A549 (cell line): ENCODE data around the gene KLF3. TPM values are rescaled to one million over a fixed set of nuclear protein-coding genes. Genes with fewer than 3 reads are reported as not detected.

Experiments used
- ATAC-seq, 2 experiments: fragments of 200-7000 bp in 1 of 2; fragments of >200 bp in 1 of 2; cut with Nextera tagmentation in 1 of 2; cut with Tn5 transposase in 1 of 2; 3 replicates each; pipeline versions ENCODE4 v1.8.0 to v1.9.1; 2018 to 2020; ENCODE audit warnings: mild to moderate bottlenecking in 1 of 2, moderate library complexity in 1 of 2
- CTCF ChIA-PET: fragments of 300-600 bp; sonication (Branson Sonifier 250); formaldehyde crosslinking; extraction: SDS; loops from one replicate; lab custom pipeline; 2021; ENCODE audit warnings: antibody characterized with exemption, inconsistent platforms; lab: Yijun Ruan, JAX
- POLR2A ChIA-PET: fragments of 350-600 bp; formaldehyde crosslinking; extraction: SDS; loops from one replicate; lab custom pipeline; 2021; ENCODE audit warnings: antibody characterized with exemption, inconsistent platforms; lab: Yijun Ruan, JAX
- DNase-seq, 2 experiments: peaks; one replicate each; pipeline versions ENCODE4 v3.0.0 to v3.0.0-alpha.2; 2011 to 2016; ENCODE audit warnings: low read depth in 1 of 2, low spot score in 1 of 2
- FAIRE-seq: peaks from 2 replicates; lab custom pipeline; 2011; peaks lifted over from hg19 to GRCh38; lab: Jason Lieb, UNC
- H3K27ac ChIP-seq, 2 experiments: fragments of >200 bp; sonication (Bioruptor Twin); formaldehyde crosslinking; 3 replicates each; pipeline ENCODE4 v1.5.1; 2016 to 2017
- H3K4me1 ChIP-seq: fragments of >200 bp; sonication (Bioruptor Twin); formaldehyde crosslinking; 3 replicates; pipeline ENCODE4 v1.6.1; 2016
- H3K4me2 ChIP-seq: fragments of >200 bp; sonication (Bioruptor Twin); formaldehyde crosslinking; 3 replicates; pipeline ENCODE4 v1.6.1; 2016
- H3K4me3 ChIP-seq: fragments of >200 bp; sonication (Bioruptor Twin); formaldehyde crosslinking; 3 replicates; pipeline ENCODE4 v1.5.1; 2016
- H3K9me3 ChIP-seq: fragments of >200 bp; sonication (Bioruptor Twin); formaldehyde crosslinking; 3 replicates; pipeline ENCODE4 v1.6.1; 2016
- ATOH8 ChIP-seq: fragments of 250-450 bp; sonication (Bioruptor Pico); IDR thresholded peaks from 2 replicates; pipeline ENCODE4 v1.5.0; 2020; ENCODE audit warnings: low read depth, mild to moderate bottlenecking, moderate library complexity
- BHLHE40 ChIP-seq: IDR thresholded peaks from 2 replicates; pipeline ENCODE4 v1.6.1; 2012; ENCODE audit warnings: low read depth, low read length, inconsistent platforms
- EHF ChIP-seq: fragments of 250-450 bp; sonication (Bioruptor Pico); IDR thresholded peaks from 2 replicates; pipeline ENCODE4 v1.5.0; 2020; ENCODE audit warnings: mild to moderate bottlenecking
- EHMT2 ChIP-seq: fragments of 200-600 bp; sonication (generic); IDR thresholded peaks from 2 replicates; pipeline ENCODE4 v1.6.1; 2016; ENCODE audit warnings: antibody characterized with exemption, low read depth, mild to moderate bottlenecking, moderate library complexity
- ELK1 ChIP-seq: fragments of 150-350 bp; IDR thresholded peaks from 2 replicates; pipeline ENCODE4 v1.6.1; 2014; ENCODE audit warnings: low read depth, mild to moderate bottlenecking, low read length
- EP300 ChIP-seq, 2 experiments: fragments of >200 bp; sonication (Bioruptor Twin); formaldehyde crosslinking; IDR thresholded peaks; 2 replicates in 1 of 2; 3 replicates in 1 of 2; pipeline ENCODE4 v1.6.1; 2016 to 2017
- ESRRA ChIP-seq: fragments of 150-350 bp; IDR thresholded peaks from 2 replicates; pipeline ENCODE4 v1.6.1; 2014; ENCODE audit warnings: mild to moderate bottlenecking, low read length, borderline replicate concordance
- GATA3 ChIP-seq: IDR thresholded peaks from 2 replicates; pipeline ENCODE4 v1.6.1; 2012; ENCODE audit warnings: borderline replicate concordance
- HES2 ChIP-seq: fragments of >200 bp; sonication (Bioruptor Twin); formaldehyde crosslinking; IDR thresholded peaks from 2 replicates; pipeline ENCODE4 v1.6.1; 2016
- HMGXB4 ChIP-seq: fragments of 250-450 bp; sonication (Bioruptor Pico); IDR thresholded peaks from 2 replicates; pipeline ENCODE4 v1.5.0; 2021; ENCODE audit warnings: mild to moderate bottlenecking, moderate library complexity, borderline replicate concordance
- KDM1A ChIP-seq: fragments of 200-600 bp; sonication (generic); IDR thresholded peaks from 2 replicates; pipeline ENCODE4 v1.6.1; 2016; ENCODE audit warnings: low read depth, mild to moderate bottlenecking
- MAZ ChIP-seq: fragments of 150-350 bp; IDR thresholded peaks from 2 replicates; pipeline ENCODE4 v1.6.1; 2014; ENCODE audit warnings: antibody characterized with exemption, low read depth, low read length, borderline replicate concordance
- MYC ChIP-seq: IDR thresholded peaks from 2 replicates; pipeline ENCODE4 v1.6.1; 2012; ENCODE audit warnings: mild to moderate bottlenecking, inconsistent platforms, low read length, improper control_type of control experiment, borderline replicate concordance
- NFE2L2 ChIP-seq: fragments of 150-350 bp; conservative IDR thresholded peaks from 2 replicates; pipeline ENCODE4 v1.6.1; 2014; ENCODE audit warnings: low read length
- PHF8 ChIP-seq: fragments of 200-600 bp; sonication (generic); IDR thresholded peaks from 2 replicates; pipeline ENCODE4 v1.6.1; 2016; ENCODE audit warnings: low read depth, mild to moderate bottlenecking, antibody characterized with exemption, moderate library complexity, borderline replicate concordance
- POLR2A ChIP-seq: IDR thresholded peaks from 2 replicates; pipeline ENCODE4 v1.6.1; 2012; ENCODE audit warnings: mild to moderate bottlenecking, low read length
- RCOR1 ChIP-seq: fragments of 150-350 bp; IDR thresholded peaks from 2 replicates; pipeline ENCODE4 v1.6.1; 2014; ENCODE audit warnings: antibody characterized with exemption, low read length, low read depth
- RNF2 ChIP-seq: fragments of 200-600 bp; sonication (generic); IDR thresholded peaks from 2 replicates; pipeline ENCODE4 v1.6.1; 2016; ENCODE audit warnings: low read depth, mild to moderate bottlenecking, antibody characterized with exemption, moderate library complexity, borderline replicate concordance
- SMC3 ChIP-seq: fragments of >200 bp; sonication (Bioruptor Twin); formaldehyde crosslinking; IDR thresholded peaks from 3 replicates; pipeline ENCODE4 v1.6.1; 2018; ENCODE audit warnings: inconsistent platforms
- USF2 ChIP-seq: fragments of 450-650 bp; IDR thresholded peaks from 2 replicates; pipeline ENCODE4 v1.6.1; 2014; ENCODE audit warnings: antibody characterized with exemption
- ZC3H11A ChIP-seq: fragments of 450-650 bp; IDR thresholded peaks from 2 replicates; pipeline ENCODE4 v1.6.1; 2014; ENCODE audit warnings: antibody characterized with exemption, mild to moderate bottlenecking
- ZFP36 ChIP-seq: fragments of 450-650 bp; IDR thresholded peaks from 2 replicates; pipeline ENCODE4 v1.6.1; 2014; ENCODE audit warnings: borderline replicate concordance; ENCODE audit not compliant: partially characterized antibody
- ZNF302 ChIP-seq: fragments of 250-450 bp; sonication (Bioruptor Pico); IDR thresholded peaks from 2 replicates; pipeline ENCODE4 v1.9.0; 2021; ENCODE audit warnings: inconsistent platforms, mild to moderate bottlenecking, moderate library complexity
- ZSCAN20 ChIP-seq: fragments of 250-450 bp; sonication (Bioruptor Pico); IDR thresholded peaks from 2 replicates; pipeline ENCODE4 v1.8.0; 2022; ENCODE audit warnings: mild to moderate bottlenecking, moderate library complexity
- WGBS: methylation state at CpG from one replicate; pipeline ENCODE4 v1.1.6; 2017; ENCODE audit errors: missing lambda C conversion rate; 5-methylcytosine and 5-hydroxymethylcytosine counted together
- polyA plus RNA-seq, 4 experiments: library from polyadenylated mRNA; depleted of rRNA in 3 of 4; stranded (reverse); fragments of >200 nt; fragmentation: RNase III in 1 of 4; extraction: RNeasy Plus Mini Kit Qiagen cat#74134 plus additional on column Dnase treatment in 1 of 4; gene quantifications; 2 replicates in 3 of 4; 3 replicates in 1 of 4; pipeline ENCODE4 v1.2.3, GENCODE V29; 2011 to 2017

Gene KLF3
- polyA plus RNA-seq, 2 of the 4 experiments (the other 2 are of a cell fraction) = 11.2 to 29.6 TPM

- FAIRE-seq (no peak), DNase-seq (no peak), ATAC-seq (no peak)
- H3K4me1 ChIP-seq = peaks cover 39% of the 10 kb centered on the region
- TF ChIP-seq ZSCAN20 (no peak), HMGXB4 (CRISPR knock-in tag) (no peak), PHF8 (no peak), KDM1A (no peak), SMC3 (no peak), POLR2A (no peak), EP300 (IDR thresholded peaks at IDR 0.05) (no peak), EHMT2 (no peak), ATOH8 (no peak), RNF2 (no peak), RCOR1 (no peak), MAZ (no peak), HES2 (no peak), GATA3 (no peak), ESRRA (no peak), ZFP36 (no peak), EHF (CRISPR knock-in tag) (no peak), ZNF302 (CRISPR knock-in tag) (no peak), NFE2L2 (no peak), USF2 (no peak)
- POLR2A ChIA-PET = interaction anchor here (0.6 kb wide), 1 partner anchor 46 kb away, joined by 3 read pairs; no protein-coding TSS in a partner anchor
- no peak overlapping the region for H3K4me2 ChIP-seq
- no peak overlapping the region for H3K4me3 ChIP-seq
- WGBS = 89% methylated on average over 3 of the region's 3 CpGs
- CTCF ChIA-PET = interaction anchor here (1.2 kb wide), 1 partner anchor 57 kb away, joined by 4 read pairs; no protein-coding TSS in a partner anchor
- peak overlapping the region; percentile 55 to 63; a peak in 3 of 6 replicates for H3K27ac ChIP-seq
- H3K9me3 ChIP-seq = no peaks in the 10 kb centered on the region
Observed at GRCh38 chr4:38619316-38619715, 44.7 kb upstream of the KLF3 start.

GRCh38 chr4:38620065-38620464, 43.9 kb upstream of the KLF3 start:
- no peak for FAIRE-seq
- no peak for DNase-seq
- H3K27ac ChIP-seq = peak overlapping the region; percentile 55 to 63; a peak in 5 of 6 replicates
- H3K4me1 ChIP-seq = peaks cover 39% of the 10 kb centered on the region
- H3K4me2 ChIP-seq = peak overlapping the region; percentile 70; the same call in 2 of the 3 replicates
- 100% methylated on average over 1 of the region's 1 CpG for WGBS
- no peak overlapping the region for H3K4me3 ChIP-seq
- no peaks in the 10 kb centered on the region for H3K9me3 ChIP-seq
- POLR2A ChIA-PET = interaction anchor here (0.6 kb wide), 1 partner anchor 46 kb away, joined by 3 read pairs; no protein-coding TSS in a partner anchor
- TF ChIP-seq NFE2L2 = no peak
- no peak for TF ChIP-seq PHF8
- no peak for TF ChIP-seq BHLHE40
- no peak for TF ChIP-seq POLR2A
- no peak for TF ChIP-seq ZC3H11A
- TF ChIP-seq ELK1 = no peak
- TF ChIP-seq EHF (CRISPR knock-in tag) = no peak
- TF ChIP-seq MYC = no peak
- ATAC-seq = no peak
- CTCF ChIA-PET = interaction anchor here (0.5 to 1.2 kb wide), 2 partner anchors 56 to 558 kb away, joined by 3 to 4 read pairs; no protein-coding TSS in a partner anchor
